GM19324 (cell line): Measurements from ENCODE around the gene PITPNM2.

Source experiments
- ATAC-seq: cut with Tn5 transposase; IDR thresholded peaks from one replicate; pipeline ENCODE4 v1.9.1; 2021; ENCODE audit warnings: mild to moderate bottlenecking, moderate library complexity; ENCODE audit not compliant: unreplicated experiment, low FRiP score

The PITPNM2 gene

DNA sequence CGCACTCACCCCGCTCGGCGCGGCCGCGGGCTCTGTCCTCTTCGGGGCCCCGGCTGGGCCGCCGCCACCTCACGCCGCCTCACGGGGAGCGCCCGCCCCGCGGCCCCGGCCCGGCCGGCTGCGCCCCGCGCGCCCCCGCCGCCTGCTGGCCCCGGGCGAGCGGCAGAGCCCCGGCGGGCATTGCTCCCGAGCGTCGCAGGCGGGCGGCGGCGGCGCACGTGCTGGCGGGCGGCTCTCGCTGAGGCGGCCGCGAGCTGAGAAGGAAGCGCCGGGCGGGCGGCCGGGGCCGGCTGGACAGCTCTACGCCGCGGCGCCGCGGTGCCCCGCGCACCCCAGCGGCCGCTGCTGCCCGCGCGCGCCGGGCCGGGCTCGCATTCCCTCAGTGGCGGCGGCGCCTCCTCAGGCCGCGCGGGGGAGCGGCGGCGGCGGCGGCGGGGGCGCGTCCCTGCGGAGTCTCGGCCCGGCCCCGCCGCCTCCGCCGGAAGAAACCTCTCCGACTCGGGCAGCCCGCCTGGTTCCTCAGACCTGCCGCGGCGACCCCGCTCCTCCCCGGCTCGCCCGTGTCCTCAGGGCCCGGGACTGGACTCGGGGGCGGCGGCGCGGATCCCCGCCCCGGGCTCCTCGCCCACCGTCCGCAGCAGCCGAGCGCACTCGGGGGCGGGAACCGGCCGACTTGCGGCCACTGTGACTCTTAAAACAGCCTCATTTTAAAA, at the start of gene PITPNM2:
PITPNM2 (minus strand) TSS at position 347 of the 713 bp plus-strand sequence. CDS start 116,500 bp downstream, outside the sequence.
- peak; percentile 73 for ATAC-seq

DNA sequence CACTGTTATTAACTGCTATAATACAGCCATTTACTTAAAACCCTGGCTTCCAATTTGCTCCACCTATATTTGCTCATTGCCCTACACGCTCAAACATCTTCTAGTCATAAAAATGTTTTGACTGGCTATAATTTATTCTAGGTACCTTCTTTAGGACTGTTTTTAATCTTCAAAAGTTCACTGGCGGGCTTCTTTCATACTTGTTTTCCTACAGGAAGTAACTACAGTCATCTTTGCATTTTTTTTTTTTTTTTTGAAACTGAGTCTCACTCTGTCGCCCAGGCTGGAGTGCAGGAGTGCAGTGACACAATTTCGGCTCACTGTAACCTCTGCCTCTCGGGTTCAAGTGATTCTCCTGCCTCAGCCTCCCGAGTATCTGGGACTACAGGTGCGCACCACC, 49.5 kb upstream of the PITPNM2 start:
- no peak for ATAC-seq

DNA sequence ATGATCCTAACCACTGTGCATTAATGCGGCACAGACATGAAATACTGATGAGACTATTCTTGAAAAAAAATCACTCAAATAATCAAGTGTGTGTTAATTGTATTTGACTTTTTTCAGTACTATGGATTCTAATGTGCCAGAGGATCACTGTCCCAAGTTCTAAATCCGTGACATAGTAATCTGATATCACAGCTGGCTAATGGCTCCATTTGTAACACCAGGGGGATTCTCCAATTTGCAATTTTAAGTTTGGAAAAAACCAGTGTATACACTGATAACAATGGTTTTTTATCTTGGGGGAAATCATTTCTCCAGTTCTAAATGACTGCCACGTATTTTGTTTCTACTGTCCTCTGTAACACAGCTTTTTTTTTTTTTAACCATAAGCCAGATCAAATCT, 49.0 kb upstream of the PITPNM2 start:
- ATAC-seq, result no peak

DNA sequence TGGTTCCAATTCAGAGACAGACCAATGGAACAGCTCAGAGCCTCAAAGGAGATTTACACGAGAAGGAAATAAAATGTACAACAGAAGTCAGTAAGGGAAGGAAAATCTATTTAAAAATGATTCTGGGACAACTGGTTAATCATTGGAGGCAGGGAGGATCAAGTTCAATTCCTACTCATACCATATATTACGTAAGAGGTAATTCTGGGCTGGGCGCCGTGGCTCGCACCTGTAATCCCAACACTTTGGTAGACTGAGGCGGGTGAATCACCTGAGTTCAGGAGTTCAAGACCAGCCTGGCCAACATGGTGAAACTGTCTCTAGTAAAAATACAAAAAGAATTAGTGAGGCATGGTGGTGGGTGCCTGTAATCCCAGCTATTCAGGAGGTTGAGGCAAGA, 36.7 kb upstream of the PITPNM2 start:
- ATAC-seq, result no peak

DNA sequence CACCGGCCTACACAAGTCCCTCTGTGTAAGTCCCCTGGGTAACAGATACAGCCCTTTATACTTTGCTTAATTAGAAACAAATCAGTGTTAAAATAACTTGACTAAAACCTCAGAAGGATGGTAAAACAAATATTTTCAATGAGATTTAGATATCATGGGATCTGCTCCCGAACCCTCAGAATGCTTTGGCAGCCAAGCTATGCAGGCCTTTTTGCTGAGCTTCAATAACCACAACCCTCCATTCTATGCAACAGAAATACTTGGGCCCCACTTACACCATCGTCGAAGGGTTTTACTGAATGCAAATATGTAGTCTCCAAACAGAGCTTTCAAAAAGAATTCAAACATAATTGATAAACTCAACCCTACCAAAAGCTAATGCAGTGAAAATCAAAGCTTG, 29.3 kb upstream of the PITPNM2 start:
- ATAC-seq, result no peak

DNA sequence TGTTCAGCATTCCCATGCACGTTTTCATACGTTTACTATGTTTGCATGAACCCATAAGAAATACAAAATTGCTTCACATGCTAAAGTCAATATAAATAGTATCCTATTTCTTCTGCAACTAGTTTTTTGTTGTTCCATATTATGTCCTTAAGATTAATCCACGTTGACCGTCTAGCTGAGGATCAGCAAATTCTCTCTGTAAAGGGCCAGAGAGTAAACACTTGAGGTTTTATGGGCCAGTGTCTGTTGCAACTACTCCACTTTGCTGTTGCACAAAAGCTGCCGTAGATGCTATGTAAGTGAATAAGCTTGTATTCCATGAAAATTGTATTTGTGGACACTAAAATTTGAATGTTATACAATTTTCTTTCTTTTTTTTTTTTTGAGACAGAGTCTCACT, 21.1 kb upstream of the PITPNM2 start:
- no peak for ATAC-seq

DNA sequence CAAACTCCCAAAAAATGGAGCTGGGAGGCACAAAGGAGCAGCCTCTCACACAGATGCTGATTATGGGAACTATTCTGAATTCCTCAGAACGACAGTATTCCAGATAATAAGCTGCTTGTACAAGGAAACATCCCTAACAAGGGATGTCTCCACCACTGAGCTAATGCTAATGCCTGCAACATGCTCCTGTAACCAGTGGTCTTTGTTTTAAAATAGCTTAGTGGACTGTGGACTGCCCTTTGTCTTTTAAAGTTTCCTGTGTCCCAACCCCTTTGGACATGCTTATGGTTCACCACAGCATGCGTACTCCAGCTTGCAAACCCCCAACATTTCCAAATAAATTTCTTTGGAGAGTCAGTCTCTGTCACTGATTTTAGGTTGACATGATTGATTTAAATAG, 16.4 kb upstream of the PITPNM2 start:
- ATAC-seq, result no peak

DNA sequence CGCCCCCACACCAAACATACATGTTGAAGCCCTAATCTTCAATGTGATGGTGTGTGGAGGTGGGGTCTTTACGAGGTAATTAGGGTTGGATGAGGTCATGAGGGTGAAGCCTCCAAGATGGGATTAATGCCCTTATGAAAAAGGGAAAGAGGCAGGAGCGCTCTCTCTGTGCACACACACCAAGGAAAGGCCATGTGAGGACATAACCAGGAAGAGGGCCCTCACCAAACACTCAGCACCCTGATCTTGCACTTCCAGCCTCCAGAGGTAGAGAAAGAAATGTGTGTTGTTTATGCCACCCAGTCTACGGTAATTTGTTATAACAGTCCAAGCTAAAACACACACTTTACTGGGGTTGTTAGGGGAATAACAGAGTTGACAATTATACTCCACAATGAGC, 14.6 kb upstream of the PITPNM2 start:
- no peak for ATAC-seq

DNA sequence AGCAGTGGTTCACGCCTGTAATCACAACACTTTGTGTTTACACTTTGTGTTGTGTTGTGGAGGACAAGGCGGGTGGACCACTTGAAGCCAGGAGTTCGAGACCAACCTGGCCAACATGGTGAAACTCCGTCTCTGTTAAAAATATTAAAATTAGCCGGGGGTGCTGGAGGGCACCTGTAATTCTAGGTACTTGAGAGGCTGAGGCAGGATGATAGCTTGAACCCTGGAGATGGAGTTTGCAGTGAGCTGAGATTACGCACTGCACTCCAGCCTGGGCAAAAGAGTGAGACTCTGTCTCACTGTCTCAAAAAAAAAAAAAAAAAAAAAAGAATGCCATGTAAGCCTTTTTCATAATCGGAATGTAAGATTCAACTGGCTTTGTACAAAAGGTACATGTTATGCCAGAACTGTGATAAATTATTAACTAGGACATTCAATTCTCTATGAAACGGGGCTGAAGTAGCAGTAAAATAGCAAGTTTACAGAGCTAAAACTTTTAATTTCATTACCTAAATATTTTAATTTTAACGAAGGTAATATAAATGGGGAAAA, 13.9 kb upstream of the PITPNM2 start:
- ATAC-seq, result no peak

DNA sequence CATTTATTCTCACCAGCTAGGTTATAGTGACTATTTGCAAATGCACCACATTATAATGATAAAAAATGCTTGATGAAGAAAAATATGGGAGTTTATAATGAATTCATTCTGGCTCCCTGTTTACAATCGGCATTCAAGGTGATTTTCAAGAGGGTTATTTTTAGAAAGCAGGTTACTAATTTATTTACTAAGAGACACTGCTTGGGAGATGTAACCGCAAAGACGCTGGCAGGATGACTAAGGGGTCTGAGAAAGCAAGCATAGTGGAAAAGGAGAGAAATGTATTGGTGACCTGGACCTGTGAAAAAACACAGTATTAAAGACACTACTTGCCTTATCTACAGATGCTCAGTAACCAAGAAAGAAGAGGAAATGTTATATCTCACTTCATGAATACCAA, 13.3 kb upstream of the PITPNM2 start:
- no peak for ATAC-seq

DNA sequence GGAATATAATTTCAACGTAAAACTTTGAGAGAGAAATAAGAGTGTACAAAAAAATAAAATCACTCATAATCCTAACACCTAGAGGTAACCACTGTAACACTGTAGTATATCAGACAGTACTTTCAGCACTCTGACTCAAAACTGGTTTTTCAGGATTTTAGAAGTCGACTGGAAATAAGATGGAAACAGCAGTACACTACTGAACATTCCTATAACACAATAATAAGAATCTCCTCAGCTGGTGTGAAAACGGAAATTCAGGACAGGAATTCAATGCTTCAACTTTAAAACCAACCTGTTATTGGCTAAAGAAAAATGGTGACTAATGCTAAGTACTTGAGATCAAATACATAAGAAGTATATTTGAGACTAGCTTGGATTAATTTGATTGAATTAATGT, 12.3 kb upstream of the PITPNM2 start:
- no peak for ATAC-seq

DNA sequence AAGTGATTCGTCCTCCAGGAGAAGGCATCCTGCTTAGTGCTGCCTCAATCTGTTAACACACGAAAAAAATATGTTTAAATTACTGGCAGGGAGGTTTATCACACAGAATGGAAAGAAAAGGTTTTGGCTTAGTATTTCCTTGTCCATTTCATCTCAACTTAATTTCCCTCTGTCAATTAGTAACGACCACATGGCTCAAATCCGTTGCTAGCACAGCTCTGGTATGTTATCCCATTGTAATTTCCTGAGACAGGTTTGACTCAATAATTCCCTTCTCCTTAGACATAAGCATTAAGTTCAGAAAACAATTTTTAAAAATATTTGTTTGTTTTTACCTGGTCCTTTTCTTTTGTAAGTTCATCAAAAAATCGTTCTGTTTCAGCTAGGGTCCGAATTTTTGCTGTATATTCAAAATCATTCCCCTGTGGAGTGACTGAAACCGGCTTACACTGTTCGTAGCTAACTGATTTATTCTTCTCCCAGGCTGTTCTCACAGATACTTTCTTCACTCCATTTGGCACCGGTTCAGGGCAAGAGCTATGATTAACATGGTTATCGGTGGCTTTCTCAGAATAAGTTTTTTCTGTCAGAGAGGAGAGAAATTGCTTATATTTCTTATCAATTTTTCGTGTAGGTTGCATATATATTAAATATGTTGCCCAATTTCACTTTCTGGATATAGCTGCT, 10.1 kb upstream of the PITPNM2 start:
- no peak for ATAC-seq

DNA sequence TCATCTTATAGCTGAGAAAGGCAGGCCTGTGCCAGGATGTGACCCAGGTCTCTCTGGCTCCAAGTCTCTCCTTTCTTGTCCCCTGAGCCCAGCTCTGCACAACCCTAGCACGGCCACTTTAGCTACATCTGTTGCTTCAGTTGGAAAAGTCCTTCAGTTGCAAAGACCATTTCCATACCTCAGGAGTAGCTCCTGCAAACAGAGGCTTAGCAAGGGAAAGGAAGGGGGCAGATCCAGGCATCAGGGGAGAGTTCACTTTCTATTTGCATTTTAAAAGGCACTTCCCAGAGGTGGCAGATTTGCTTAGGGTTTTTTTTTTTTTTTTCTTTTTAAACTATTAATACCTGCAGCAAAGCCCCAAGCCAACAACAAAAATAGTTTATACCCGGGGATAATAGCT, 3.0 kb upstream of the PITPNM2 start:
- no peak for ATAC-seq

DNA sequence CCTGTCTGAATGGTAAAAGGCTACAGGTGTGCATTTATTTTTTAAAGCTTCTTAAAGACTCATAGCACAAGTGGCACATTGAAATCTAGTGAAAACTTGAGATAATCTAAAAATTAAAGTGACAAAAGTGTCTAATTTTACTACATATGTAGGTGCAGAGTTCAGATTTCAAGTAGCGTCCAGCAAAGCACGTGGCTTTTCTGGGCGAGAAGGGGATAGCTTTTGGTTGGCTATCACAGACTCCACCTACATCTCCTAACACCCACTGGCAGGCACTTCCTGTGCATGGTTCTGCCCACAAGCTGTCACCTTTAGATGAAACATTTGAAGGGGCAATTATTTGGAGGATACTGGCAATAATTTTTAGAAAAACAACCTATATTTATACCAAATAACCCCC, 1.9 kb upstream of the PITPNM2 start:
- no peak for ATAC-seq

DNA sequence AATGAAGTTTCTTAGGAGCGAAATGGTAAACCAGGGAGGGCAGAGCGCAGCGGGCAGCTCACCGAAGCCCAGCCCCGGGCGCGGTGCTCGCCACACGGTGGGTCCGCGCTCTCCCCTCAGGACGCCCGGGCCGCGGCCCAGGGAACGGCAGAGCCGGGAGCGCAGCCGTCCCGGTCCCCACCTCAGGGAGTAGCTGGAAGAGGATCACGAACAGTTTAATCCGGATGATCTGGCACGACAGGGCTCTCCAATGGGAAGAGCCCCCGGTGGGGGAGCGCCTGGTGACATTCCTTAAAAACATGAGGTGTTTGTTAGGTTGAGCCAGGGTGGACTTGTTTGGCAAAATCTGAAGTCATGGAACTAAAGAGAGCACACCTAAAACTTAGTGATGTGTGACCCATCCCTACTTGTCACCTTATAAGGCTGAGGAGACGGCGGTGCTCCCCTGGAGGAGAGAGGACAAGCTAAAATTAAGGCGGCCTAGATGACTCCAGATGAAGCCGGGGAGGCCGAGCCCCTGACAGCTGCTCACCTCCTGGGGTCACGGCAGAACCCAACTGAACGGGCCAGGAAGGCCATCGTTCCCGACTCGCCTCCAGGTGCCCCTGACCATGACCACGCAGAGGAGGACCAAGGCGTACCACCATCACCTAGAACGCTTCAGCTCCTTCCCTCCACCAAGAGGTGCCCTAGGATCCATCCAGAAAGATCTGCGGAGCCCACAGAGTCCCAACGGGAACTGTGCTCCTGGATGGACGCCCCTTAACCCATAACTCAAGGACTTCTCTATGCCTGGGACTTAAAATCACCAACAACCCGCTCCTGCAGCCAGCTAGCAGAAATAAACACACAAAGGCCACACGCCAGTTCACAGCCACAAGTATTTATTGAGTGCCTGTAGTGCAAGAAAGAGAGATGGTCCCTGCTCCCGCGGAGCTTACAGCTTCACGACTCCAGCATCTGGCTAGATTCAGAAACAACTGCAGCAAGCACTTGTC, 866 bp upstream of the PITPNM2 start:
- peak; percentile 15 for ATAC-seq

DNA sequence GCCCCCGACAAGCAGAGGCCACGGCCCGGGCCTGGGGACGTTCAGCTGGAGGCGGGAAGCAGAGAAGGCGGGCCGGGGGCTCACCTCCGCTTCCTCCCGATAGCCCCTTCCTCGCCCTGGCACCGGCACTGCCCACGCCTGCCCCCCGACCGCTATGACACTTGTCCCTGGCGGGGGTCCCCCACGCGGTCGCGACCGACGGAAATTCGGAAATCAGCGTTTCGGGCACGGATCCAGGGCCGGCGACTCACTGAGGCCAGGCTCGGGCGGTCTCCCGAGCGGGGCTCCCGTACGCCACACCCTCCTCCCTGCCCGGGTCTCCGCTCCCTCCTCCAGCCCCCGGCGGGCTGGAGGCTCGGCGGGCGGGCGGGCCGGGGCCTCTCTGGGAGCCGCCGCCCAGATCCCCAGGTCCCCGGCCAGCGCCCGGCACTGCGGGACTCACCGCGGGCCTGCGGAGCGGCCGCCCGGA, 581 bp downstream of the PITPNM2 start:
- ATAC-seq, result no peak

DNA sequence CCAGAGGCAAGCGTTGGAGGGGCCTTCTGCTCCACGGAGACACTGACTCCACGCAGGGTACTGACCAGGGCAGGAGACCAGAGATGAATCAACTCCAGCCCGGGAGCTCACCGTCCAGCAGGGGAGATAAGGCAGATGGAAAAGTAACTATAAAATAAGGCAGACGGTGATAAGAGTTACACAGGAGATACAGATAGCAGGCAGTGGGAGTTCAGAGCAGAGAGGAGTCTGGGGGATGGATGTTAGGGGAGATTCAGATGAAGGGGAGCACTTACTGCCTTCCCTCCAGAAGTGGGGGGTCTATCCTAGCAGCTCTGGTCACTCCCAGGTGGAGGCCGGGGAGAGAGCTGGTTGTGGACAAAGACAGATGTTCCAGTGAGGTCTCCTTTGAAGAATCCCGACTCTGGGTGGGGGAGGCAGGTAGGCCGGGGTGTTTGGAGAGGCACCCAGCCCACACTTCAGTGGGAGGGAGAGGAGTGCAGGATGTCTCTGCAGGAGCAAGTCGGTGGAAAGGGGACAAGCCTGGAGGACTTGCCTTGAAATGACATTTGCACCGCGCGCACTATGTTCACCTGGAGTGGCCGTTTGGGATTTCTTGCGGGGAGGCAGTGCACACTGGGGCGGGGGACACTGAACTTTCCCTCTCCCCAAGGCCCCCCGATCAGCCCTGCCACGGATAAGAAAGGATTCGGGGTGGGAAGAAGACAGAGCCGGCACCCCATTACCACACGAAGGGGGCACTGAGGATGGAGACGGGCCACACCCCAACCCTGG, 1.2 kb downstream of the PITPNM2 start:
- no peak for ATAC-seq

DNA sequence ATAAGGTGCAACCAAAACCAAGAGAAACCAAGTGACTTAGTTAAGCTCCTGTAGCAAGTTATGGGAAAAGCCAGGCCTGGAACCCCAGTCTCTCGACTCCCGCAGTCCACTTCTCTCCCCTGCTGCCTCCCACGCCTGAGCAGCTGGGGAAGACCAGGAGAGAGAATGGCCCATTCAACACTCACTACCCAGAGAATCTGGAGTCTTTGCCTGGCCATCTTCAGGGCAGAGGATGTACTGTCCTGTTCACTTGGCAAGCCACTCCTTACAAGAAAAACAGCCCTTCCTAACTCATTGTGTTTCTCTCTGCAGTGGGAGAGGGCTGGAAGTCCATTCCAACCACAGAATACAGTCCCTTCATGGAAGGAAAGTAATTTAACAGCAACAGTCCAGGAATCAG, 1.8 kb downstream of the PITPNM2 start:
- no peak for ATAC-seq

DNA sequence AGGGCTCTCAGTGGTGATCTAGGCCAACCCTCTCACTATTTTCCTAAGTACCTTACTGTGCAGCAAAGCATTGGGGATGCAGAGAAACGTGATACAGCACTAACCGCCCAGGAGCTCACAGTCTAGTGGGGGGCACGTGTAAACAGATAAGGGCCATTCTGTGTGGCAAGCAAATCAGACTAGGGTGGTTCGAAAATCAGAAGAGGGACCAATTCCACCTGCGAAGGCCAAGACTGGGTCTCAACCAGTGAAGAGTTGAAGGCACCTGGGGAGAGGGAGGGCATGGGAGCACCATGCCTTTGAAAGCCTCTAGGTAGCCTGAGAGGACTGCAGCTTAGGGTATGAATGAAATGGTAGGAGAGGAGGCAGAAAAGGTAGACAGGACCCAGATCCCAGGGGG, 2.2 kb downstream of the PITPNM2 start:
- no peak for ATAC-seq

DNA sequence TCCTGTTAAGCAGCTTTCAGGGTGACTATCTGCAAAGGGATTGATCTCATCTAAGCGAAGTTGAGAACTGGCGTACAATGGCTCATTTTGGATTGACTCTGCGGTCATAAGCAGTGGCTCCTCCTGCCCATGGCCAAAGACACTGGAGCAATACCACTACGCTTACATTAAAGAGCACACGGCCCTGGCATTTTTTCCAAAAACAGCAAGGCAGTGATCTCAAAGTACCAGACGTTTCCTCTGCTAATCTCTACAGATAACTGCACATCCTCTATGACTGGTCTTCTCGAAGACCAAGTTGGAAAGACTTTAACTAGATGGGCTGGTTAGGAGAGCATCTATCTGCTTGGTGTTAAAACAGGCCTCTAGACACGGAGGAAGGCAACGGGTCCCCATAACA, 2.7 kb downstream of the PITPNM2 start:
- ATAC-seq, result no peak
